HCT116 (cell line): ENCODE measurements around the gene ENTPD3. TPM values are rescaled to one million over a fixed set of nuclear protein-coding genes. Genes with fewer than 3 reads are reported as not detected.

Source experiments
- ATAC-seq: fragments of 200-7000 bp; cut with Tn5 transposase; 2 replicates; pipeline ENCODE4 v1.9.1; 2020; ENCODE audit warnings: mild to moderate bottlenecking, moderate library complexity
- BruUV-seq: library from RNA; stranded (reverse); fragments of 400-500 nt; replicated peaks from 2 replicates; lab custom pipeline; 2021; lab: Mats Ljungman, UMichigan
- CTCF ChIA-PET: fragments of 300-600 bp; sonication (Branson Sonifier 250); formaldehyde crosslinking; loops from one replicate; lab custom pipeline; 2021; ENCODE audit warnings: antibody characterized with exemption; lab: Charles Lee
- POLR2A ChIA-PET: fragments of 300-600, 350-600 bp; sonication (Branson Sonifier 250); formaldehyde crosslinking; loops from one replicate; lab custom pipeline; 2021; ENCODE audit warnings: antibody characterized with exemption; lab: Charles Lee
- RAD21 ChIA-PET, 2 experiments: fragments of 300-600 bp; sonication (Branson Sonifier 250); formaldehyde crosslinking; loops; one replicate each; lab custom pipeline; 2023; ENCODE audit warnings: low total read pairs in 2 of 2; ENCODE audit not compliant: uncharacterized antibody in 2 of 2, unreplicated experiment in 2 of 2, low non-redundant PET in 1 of 2; lab: Charles Lee
- DNase-seq: peaks from one replicate; pipeline ENCODE4 v3.0.0-alpha.2; 2010; ENCODE audit warnings: low read depth, low spot score
- H2AFZ ChIP-seq: fragments of 200-600 bp; shearing (Covaris generic), sonication (generic); 2 replicates; pipeline ENCODE4 v1.6.1; 2017; ENCODE audit warnings: low read depth, mixed run types, mixed read lengths, antibody characterized with exemption, low read length; ENCODE audit not compliant: poor library complexity, severe bottlenecking
- H3K27ac ChIP-seq: 2 replicates; pipeline ENCODE4 v1.5.1; 2012; ENCODE audit warnings: low read depth, low read length
- H3K27me3 ChIP-seq: fragments of 200-600 bp; sonication (generic); 2 replicates; pipeline ENCODE4 v1.6.1; 2016; ENCODE audit warnings: mixed run types, low read length, mixed read lengths; ENCODE audit not compliant: insufficient read depth
- H3K36me3 ChIP-seq, 2 experiments: fragments of 200-500 bp in 1 of 2; fragments of 200-600 bp in 1 of 2; sonication (Bioruptor generic) in 1 of 2; sonication (generic) in 1 of 2; 2 replicates each; pipeline versions ENCODE4 v1.5.1 to v1.6.1; 2014 to 2016; ENCODE audit warnings: low read length in 2 of 2, inconsistent platforms in 1 of 2, mixed read lengths in 1 of 2, mixed run types in 1 of 2; ENCODE audit not compliant: insufficient read depth in 2 of 2, control insufficient read depth in 1 of 2
- H3K4me1 ChIP-seq, 2 experiments: fragments of 200-600 bp in 1 of 2; sonication (generic) in 1 of 2; 2 replicates each; pipeline versions ENCODE4 v1.5.1 to v1.6.1; 2012 to 2017; ENCODE audit warnings: low read length in 2 of 2, inconsistent platforms in 1 of 2, mild to moderate bottlenecking in 1 of 2, mixed read lengths in 1 of 2, mixed run types in 1 of 2, moderate library complexity in 1 of 2; ENCODE audit not compliant: insufficient read depth in 2 of 2, control insufficient read depth in 1 of 2
- H3K4me2 ChIP-seq: fragments of 200-600 bp; sonication (generic); 2 replicates; pipeline ENCODE4 v1.6.1; 2017; ENCODE audit warnings: mixed run types, low read length, mixed read lengths
- H3K4me3 ChIP-seq, 2 experiments: fragments of 200-600 bp in 1 of 2; sonication (generic) in 1 of 2; replicated peaks in 1 of 2; 2 replicates each; pipeline ENCODE4 v1.5.1; 2011 to 2016; ENCODE audit warnings: low read length in 2 of 2, control low read depth in 1 of 2, low read depth in 1 of 2, mild to moderate bottlenecking in 1 of 2, mixed read lengths in 1 of 2, mixed run types in 1 of 2
- H3K79me2 ChIP-seq: fragments of 200-600 bp; sonication (generic); 2 replicates; pipeline ENCODE4 v1.6.1; 2017; ENCODE audit warnings: mild to moderate bottlenecking, mixed run types, low read length, moderate library complexity, mixed read lengths; ENCODE audit not compliant: insufficient read depth
- H3K9ac ChIP-seq: fragments of 200-600 bp; sonication (generic); 2 replicates; pipeline ENCODE4 v1.6.1; 2016; ENCODE audit warnings: low read length, mixed read lengths
- H3K9me2 ChIP-seq: fragments of 200-600 bp; sonication (generic), shearing (Covaris generic); 2 replicates; pipeline ENCODE4 v1.6.1; 2017; ENCODE audit warnings: mixed run types, mild to moderate bottlenecking, moderate library complexity; ENCODE audit not compliant: insufficient read depth
- H3K9me3 ChIP-seq, 2 experiments: fragments of 200-500 bp in 1 of 2; fragments of 200-600 bp in 1 of 2; sonication (Bioruptor generic) in 1 of 2; sonication (generic) in 1 of 2; 2 replicates each; pipeline ENCODE4 v1.6.1; 2014 to 2017; ENCODE audit warnings: low read length in 2 of 2, mixed read lengths in 2 of 2, inconsistent platforms in 1 of 2, low read depth in 1 of 2, mild to moderate bottlenecking in 1 of 2, mixed run types in 1 of 2, moderate library complexity in 1 of 2; ENCODE audit not compliant: control insufficient read depth in 1 of 2, insufficient read depth in 1 of 2
- H4K20me1 ChIP-seq: fragments of 200-600 bp; sonication (generic), shearing (Covaris generic); 2 replicates; pipeline ENCODE4 v1.6.1; 2017; ENCODE audit warnings: mixed run types, mild to moderate bottlenecking, moderate library complexity; ENCODE audit not compliant: insufficient read depth
- CBX3 ChIP-seq: IDR thresholded peaks from 2 replicates; pipeline ENCODE4 v1.6.1; 2012; ENCODE audit warnings: low read depth
- ELF1 ChIP-seq: IDR thresholded peaks from 2 replicates; pipeline ENCODE4 v1.6.1; 2012; ENCODE audit warnings: low read depth, borderline replicate concordance
- MAX ChIP-seq: IDR thresholded peaks from 2 replicates; pipeline ENCODE4 v1.6.1; 2012
- POLR2A ChIP-seq: IDR thresholded peaks from 2 replicates; pipeline ENCODE4 v1.7.0; 2011; ENCODE audit warnings: borderline replicate concordance; ENCODE audit not compliant: insufficient read depth, insufficient read length; ENCODE audit errors: extremely low read depth
- POLR2AphosphoS5 ChIP-seq: IDR thresholded peaks from 2 replicates; pipeline ENCODE4 v1.6.1; 2011; ENCODE audit warnings: mild to moderate bottlenecking, low read depth, low read length, moderate library complexity
- YY1 ChIP-seq: IDR thresholded peaks from 2 replicates; pipeline ENCODE4 v1.6.1; 2011; ENCODE audit warnings: low read length, low read depth, moderate library complexity, mild to moderate bottlenecking; ENCODE audit not compliant: insufficient replicate concordance; ENCODE audit errors: extremely low read depth
- ZFX ChIP-seq: fragments of 450-650 bp; IDR thresholded peaks from 2 replicates; pipeline ENCODE4 v1.6.1; 2017
- intact Hi-C: fragments of 100-400 bp; cut with micrococcal nuclease; formaldehyde crosslinking; loops from 2 replicates; pipeline ENCODE4 v1.10.0; 2022
- total RNA-seq: library from RNA; stranded (reverse); gene quantifications from one replicate; pipeline ENCODE4 v1.2.1, GENCODE V29; 2021; ENCODE audit not compliant: unreplicated experiment
- TF ChIP-seq, protein P1 (sequence below): IDR thresholded peaks from 2 replicates; pipeline ENCODE4 v1.6.1; 2011; ENCODE audit warnings: mild to moderate bottlenecking, low read length, moderate library complexity; ENCODE audit not compliant: insufficient replicate concordance; ENCODE audit errors: extremely low read depth

Gene ENTPD3
- total RNA-seq, 1 experiment from 2014 or later = not detected

DNA sequence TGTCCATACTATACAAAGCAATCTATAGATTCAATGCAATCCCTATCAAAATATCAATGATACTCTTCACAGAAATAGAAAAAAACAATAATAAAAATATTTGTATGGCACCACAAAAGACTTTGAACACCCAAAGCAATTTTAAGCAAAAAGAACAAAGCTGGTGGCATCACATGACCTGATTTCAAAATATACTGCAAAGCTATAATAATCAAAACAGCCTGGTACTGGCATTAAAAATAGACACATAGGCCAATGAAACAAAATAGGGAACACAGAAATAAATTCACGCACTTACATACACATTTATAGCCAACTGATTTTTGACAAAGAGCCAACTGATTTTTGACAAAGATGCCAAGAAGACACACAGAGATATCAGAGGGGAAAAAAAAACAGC is 9.2 kb upstream of the ENTPD3 start:
- Histone ChIP-seq H3K4me2 (no peak overlapping the region), H3K9me2 (no peaks in the 10 kb centered on the region), H3K36me3 (no peaks in the 10 kb centered on the region), H3K4me1 (peaks cover 0 to 20% of the 10 kb centered on the region in 2 experiments; a peak in 2 of 4 replicates), H3K79me2 (no peaks in the 10 kb centered on the region), H4K20me1 (no peaks in the 10 kb centered on the region), H3K4me3 (no peak overlapping the region), H3K27ac (no peak overlapping the region), H3K9ac (no peak overlapping the region), H3K9me3 (no peaks in the 10 kb centered on the region), H3K27me3 (no peaks in the 10 kb centered on the region), H2AFZ (no peak overlapping the region)
- ChIA-PET RAD21 (no interaction called here), POLR2A (no interaction called here), CTCF (no interaction called here)
- no peak for ATAC-seq
- no peak for DNase-seq
- intact Hi-C loops = no loop called here
- BruUV-seq = no TSS peak
- TF ChIP-seq CBX3 (no peak), ELF1 (no peak), YY1 (no peak), POLR2A (no peak), ZFX (no peak), MAX (no peak), POLR2AphosphoS5 (no peak)
- TF ChIP-seq, protein P1, sequence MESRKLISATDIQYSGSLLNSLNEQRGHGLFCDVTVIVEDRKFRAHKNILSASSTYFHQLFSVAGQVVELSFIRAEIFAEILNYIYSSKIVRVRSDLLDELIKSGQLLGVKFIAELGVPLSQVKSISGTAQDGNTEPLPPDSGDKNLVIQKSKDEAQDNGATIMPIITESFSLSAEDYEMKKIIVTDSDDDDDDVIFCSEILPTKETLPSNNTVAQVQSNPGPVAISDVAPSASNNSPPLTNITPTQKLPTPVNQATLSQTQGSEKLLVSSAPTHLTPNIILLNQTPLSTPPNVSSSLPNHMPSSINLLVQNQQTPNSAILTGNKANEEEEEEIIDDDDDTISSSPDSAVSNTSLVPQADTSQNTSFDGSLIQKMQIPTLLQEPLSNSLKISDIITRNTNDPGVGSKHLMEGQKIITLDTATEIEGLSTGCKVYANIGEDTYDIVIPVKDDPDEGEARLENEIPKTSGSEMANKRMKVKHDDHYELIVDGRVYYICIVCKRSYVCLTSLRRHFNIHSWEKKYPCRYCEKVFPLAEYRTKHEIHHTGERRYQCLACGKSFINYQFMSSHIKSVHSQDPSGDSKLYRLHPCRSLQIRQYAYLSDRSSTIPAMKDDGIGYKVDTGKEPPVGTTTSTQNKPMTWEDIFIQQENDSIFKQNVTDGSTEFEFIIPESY = no peak
